HepG2 (cell line): ENCODE data around the gene GPR152. TPM values are rescaled to one million over a fixed set of nuclear protein-coding genes. Genes with fewer than 3 reads are reported as not detected.
A peak's percentile ranks its signal among the peaks of the same experiment; 100 is the strongest.

ENCODE experiments used
- BHLHE40 ChIP-seq: IDR thresholded peaks from 2 replicates; pipeline ENCODE4 v1.6.1; 2011; ENCODE audit warnings: low read length, improper control_type of control experiment
- CEBPG ChIP-seq: IDR thresholded peaks from 2 replicates; pipeline ENCODE4 v1.6.1; 2016
- DBP ChIP-seq: sonication (generic); formaldehyde crosslinking; IDR thresholded peaks from 2 replicates; pipeline ENCODE4 v1.4.0; 2020; ENCODE audit warnings: missing genetic modification reagents; ENCODE audit errors: not compliant biosample characterization
- DMAP1 ChIP-seq: IDR thresholded peaks from 2 replicates; pipeline ENCODE4 v1.6.1; 2016
- E2F5 ChIP-seq: sonication (generic); formaldehyde crosslinking; conservative IDR thresholded peaks from 2 replicates; pipeline ENCODE4 v1.4.0; 2020; ENCODE audit warnings: missing genetic modification reagents
- FOXM1 ChIP-seq: sonication (generic); formaldehyde crosslinking; IDR thresholded peaks from 2 replicates; pipeline ENCODE4 v1.5.0; 2020; ENCODE audit warnings: missing genetic modification reagents
- GZF1 ChIP-seq: sonication (generic); formaldehyde crosslinking; IDR thresholded peaks from 2 replicates; pipeline ENCODE4 v1.5.1; 2020; ENCODE audit warnings: mild to moderate bottlenecking, missing genetic modification reagents
- HMG20A ChIP-seq: IDR thresholded peaks from 2 replicates; pipeline ENCODE4 v1.6.1; 2016; ENCODE audit warnings: borderline replicate concordance
- JDP2 ChIP-seq: sonication (generic); formaldehyde crosslinking; IDR thresholded peaks from 2 replicates; pipeline ENCODE4 v1.8.1; 2022; ENCODE audit warnings: missing genetic modification reagents, borderline replicate concordance
- KDM3A ChIP-seq: IDR thresholded peaks from 2 replicates; pipeline ENCODE4 v1.6.1; 2018; ENCODE audit warnings: low read depth, missing compliant biosample characterization
- MYNN ChIP-seq: sonication (generic); formaldehyde crosslinking; IDR thresholded peaks from 2 replicates; pipeline ENCODE4 v1.4.0; 2020; ENCODE audit warnings: mild to moderate bottlenecking, low read depth, missing genetic modification reagents
- PCBP2 ChIP-seq: fragments of 200-400 bp; formaldehyde crosslinking; optimal IDR thresholded peaks from 2 replicates; pipeline ENCODE3; 2018; ENCODE audit warnings: low read length, low read depth; ENCODE audit not compliant: poor library complexity, severe bottlenecking
- RFX3 ChIP-seq: IDR thresholded peaks from 2 replicates; pipeline ENCODE4 v1.6.1; 2016; ENCODE audit warnings: missing biosample characterization, missing genetic modification reagents
- SNRNP70 ChIP-seq: fragments of 200-400 bp; formaldehyde crosslinking; IDR thresholded peaks from 2 replicates; pipeline ENCODE4 v1.6.1; 2017; ENCODE audit warnings: mild to moderate bottlenecking, low read depth, low read length, moderate library complexity
- SP140L ChIP-seq: sonication (generic); formaldehyde crosslinking; IDR thresholded peaks from 2 replicates; pipeline ENCODE4 v1.4.0; 2020; ENCODE audit warnings: missing genetic modification reagents, borderline replicate concordance
- TARDBP ChIP-seq: sonication (generic); formaldehyde crosslinking; IDR thresholded peaks from 2 replicates; pipeline ENCODE4 v1.8.0; 2022; ENCODE audit warnings: mild to moderate bottlenecking, missing genetic modification reagents
- TBP ChIP-seq: sonication (generic); formaldehyde crosslinking; IDR thresholded peaks from 2 replicates; pipeline ENCODE4 v1.5.0; 2020; ENCODE audit warnings: missing genetic modification reagents
- ZBTB10 ChIP-seq: sonication (generic); formaldehyde crosslinking; IDR thresholded peaks from 2 replicates; pipeline ENCODE4 v1.4.0; 2020; ENCODE audit warnings: missing genetic modification reagents, borderline replicate concordance
- ZNF274 ChIP-seq: sonication (generic); formaldehyde crosslinking; IDR thresholded peaks from 2 replicates; pipeline ENCODE4 v1.5.1; 2020; ENCODE audit warnings: mild to moderate bottlenecking, missing genetic modification reagents
- ZNF513 ChIP-seq: sonication (generic); formaldehyde crosslinking; conservative IDR thresholded peaks from 2 replicates; pipeline ENCODE4 v1.5.0; 2020; ENCODE audit warnings: missing genetic modification reagents
- ZNF557 ChIP-seq: sonication (generic); formaldehyde crosslinking; IDR thresholded peaks from 2 replicates; pipeline ENCODE4 v1.4.0; 2020; ENCODE audit warnings: missing genetic modification reagents
- ZNF772 ChIP-seq: sonication (generic); formaldehyde crosslinking; IDR thresholded peaks from 2 replicates; pipeline ENCODE4 v1.5.0; 2020; ENCODE audit warnings: mild to moderate bottlenecking, missing genetic modification reagents
- polyA plus RNA-seq, 8 experiments: library from polyadenylated mRNA; depleted of rRNA in 3 of 8; stranded (reverse) in 7 of 8; unstranded in 1 of 8; fragments of >200 nt; fragmentation: Illumina TruSeq in 4 of 8; extraction: Trizol in 4 of 8; gene quantifications; 2 replicates each; pipeline versions ENCODE4 v1.2.1 to v1.2.3, GENCODE V29; 2011 to 2016; ENCODE audit warnings: low read depth in 4 of 8, missing spikeins in 1 of 8, mixed read lengths in 1 of 8; ENCODE audit not compliant: insufficient read depth in 1 of 8
- total RNA-seq, 5 experiments: library from RNA; depleted of rRNA; stranded (reverse); fragments of >200 nt; fragmentation: Illumina TruSeq; extraction: Trizol; gene quantifications; 2 replicates each; pipeline ENCODE4 v1.2.3, GENCODE V29; 2016; ENCODE audit warnings: low read depth in 1 of 5

GPR152 gene
- total and polyA plus RNA-seq, 2 of the 13 experiments (the other 11 are each of a cell fraction or from before 2014, with no cell fraction given) = not detected

- peak; percentile 83 for TF ChIP-seq DBP (CRISPR knock-in tag)
- no peak for TF ChIP-seq BHLHE40
- TF ChIP-seq ZNF557 (CRISPR knock-in tag) = peak; percentile 98
- TF ChIP-seq FOXM1 = 0 out of 2 replicates have a peak, but pooled peaks have one; percentile 72
- peak; percentile 79; the same call in 1 of the 2 replicates for TF ChIP-seq ZBTB10 (CRISPR knock-in tag)
- TF ChIP-seq ZNF274 (CRISPR knock-in tag) = peak; percentile 99
- TF ChIP-seq PCBP2 = no peak
- TF ChIP-seq E2F5 = peak; percentile 68
- TF ChIP-seq KDM3A (CRISPR knock-in tag) = peak; percentile 62; the same call in 1 of the 2 replicates
- TF ChIP-seq ZNF772 (CRISPR knock-in tag) = peak; percentile 96
- peak; percentile 91 for TF ChIP-seq GZF1 (CRISPR knock-in tag)
- no peak; the same call in 1 of the 2 replicates for TF ChIP-seq CEBPG (CRISPR knock-in tag)
- TF ChIP-seq TARDBP = peak; percentile 96
- no peak; the same call in 1 of the 2 replicates for TF ChIP-seq HMG20A (CRISPR knock-in tag)
- TF ChIP-seq RFX3 (CRISPR knock-in tag) = peak; percentile 32; the same call in 1 of the 2 replicates
- no peak for TF ChIP-seq SNRNP70
- no peak for TF ChIP-seq SP140L
- TF ChIP-seq JDP2 = no peak
- peak; percentile 87 for TF ChIP-seq DMAP1 (CRISPR knock-in tag)
- TF ChIP-seq MYNN (CRISPR knock-in tag) = peak; percentile 90; the same call in 1 of the 2 replicates
- TF ChIP-seq ZNF513 = no peak
- TF ChIP-seq TBP (CRISPR knock-in tag) = no peak
Measured at GRCh38 chr11:67482827-67483798, 30.6 kb upstream of the GPR152 start, which contains the start of gene AIP (continued).
